ENCODE results near the gene PTPN4.

GRCh38 chr2:119932809-119933208 lies 173.1 kb downstream of the PTPN4 start:
- TF ChIP-seq, protein P1, sequence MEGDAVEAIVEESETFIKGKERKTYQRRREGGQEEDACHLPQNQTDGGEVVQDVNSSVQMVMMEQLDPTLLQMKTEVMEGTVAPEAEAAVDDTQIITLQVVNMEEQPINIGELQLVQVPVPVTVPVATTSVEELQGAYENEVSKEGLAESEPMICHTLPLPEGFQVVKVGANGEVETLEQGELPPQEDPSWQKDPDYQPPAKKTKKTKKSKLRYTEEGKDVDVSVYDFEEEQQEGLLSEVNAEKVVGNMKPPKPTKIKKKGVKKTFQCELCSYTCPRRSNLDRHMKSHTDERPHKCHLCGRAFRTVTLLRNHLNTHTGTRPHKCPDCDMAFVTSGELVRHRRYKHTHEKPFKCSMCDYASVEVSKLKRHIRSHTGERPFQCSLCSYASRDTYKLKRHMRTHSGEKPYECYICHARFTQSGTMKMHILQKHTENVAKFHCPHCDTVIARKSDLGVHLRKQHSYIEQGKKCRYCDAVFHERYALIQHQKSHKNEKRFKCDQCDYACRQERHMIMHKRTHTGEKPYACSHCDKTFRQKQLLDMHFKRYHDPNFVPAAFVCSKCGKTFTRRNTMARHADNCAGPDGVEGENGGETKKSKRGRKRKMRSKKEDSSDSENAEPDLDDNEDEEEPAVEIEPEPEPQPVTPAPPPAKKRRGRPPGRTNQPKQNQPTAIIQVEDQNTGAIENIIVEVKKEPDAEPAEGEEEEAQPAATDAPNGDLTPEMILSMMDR (IDR thresholded peaks at IDR 0.05) = no peak
- TF ChIP-seq POLR2A (IDR thresholded peaks at IDR 0.05) = no peak

Data from adrenal gland (tissue), 5 donors.